ENCODE measurements around the gene TWSG1.

GRCh38 chr18:9436206-9436929 lies 101.8 kb downstream of the TWSG1 start:
- TF ChIP-seq CTCF (IDR thresholded peaks at IDR 0.05), result no peak
- no peak for TF ChIP-seq POLR2A (IDR thresholded peaks at IDR 0.05)
- TF ChIP-seq POLR2AphosphoS5 (IDR thresholded peaks at IDR 0.05; ENCODE audit: insufficient read depth in 1 of 2, low read depth in 1 of 2), result no peak

Measured in vagina (tissue), 2 donors.